Measurements from ENCODE around the gene CCDC87. TPM values are rescaled to one million over a fixed set of nuclear protein-coding genes. Genes with fewer than 3 reads are reported as not detected.
A peak's percentile ranks its signal among the peaks of the same experiment; 100 is the strongest.
"Not testable (repeated sequence)": the region's sequence is repeated elsewhere in the genome, so short reads cannot be mapped to it uniquely, and the experiment has no call there.

Gene CCDC87
- total and polyA plus RNA-seq, 2 donors (not counting 3 experiments of a cell fraction or from before 2014, with no cell fraction given): 0.06 to 0.22 TPM

- Histone ChIP-seq H3K27ac (ENCODE audit: insufficient read depth, low read depth, low read length) (peak within 1 kb of the TSS; percentile 62), H3K9ac (replicated peaks; ENCODE audit: extremely low read depth, insufficient read depth, low read length) (peak within 1 kb of the TSS; percentile 85), H2AFZ (ENCODE audit: low read depth, low read length) (peak within 1 kb of the TSS; percentile 93), H3K4me2 (ENCODE audit: insufficient read depth, low read length) (peak within 1 kb of the TSS; percentile 91), H4K20me1 (replicated peaks; ENCODE audit: control insufficient read depth, extremely low read depth, insufficient read depth, low read length) (no peaks in the 10 kb centered on the region), H3K79me2 (ENCODE audit: control insufficient read depth, insufficient read depth, low read length) (peaks cover 5% of the 10 kb centered on the region), H3K9me1 (replicated peaks; ENCODE audit: control insufficient read depth, extremely low read depth, insufficient read depth, low read length) (no peaks in the 10 kb centered on the region), H3K9me3 (replicated peaks; ENCODE audit: control insufficient read depth, insufficient read depth, low read length) (no peaks in the 10 kb centered on the region), H3K4me1 (ENCODE audit: control insufficient read depth, extremely low read depth, insufficient read depth, low read length) (peaks cover 33% of the 10 kb centered on the region), H3K4me3 (replicated peaks in 1 of 3; ENCODE audit: insufficient read depth in 1 of 3, low read depth in 1 of 3, low read length in 3 of 3) (peak within 1 kb of the TSS; percentile 70 to 81 (median 78)), H3K27me3 (ENCODE audit: control insufficient read depth in 2 of 2, insufficient read depth in 2 of 2, low read length in 2 of 2) (no peaks in the 10 kb centered on the region), H3K36me3 (ENCODE audit: control insufficient read depth in 2 of 2, extremely low read depth in 1 of 2, insufficient read depth in 2 of 2, low read length in 2 of 2) (peaks cover 0 to 6% of the 10 kb centered on the region in 2 experiments)
- peak; percentile 100 for FAIRE-seq
- ChIA-PET CTCF (interaction anchor here (0.7 to 2.2 kb wide), 6 partner anchors 9 to 132 kb away, joined by 3 to 25 read pairs (median 3); partner anchors contain the start of genes CTSF, MRPL11, RBM4 and RBM4B), POLR2A (interaction anchor here (0.6 to 1.9 kb wide), 7 partner anchors 14 to 145 kb away, joined by 3 to 9 read pairs (median 4); partner anchors contain the start of genes RBM14, RBM4 and RBM4B)
- BruUV-seq (replicated peaks): no TSS peak
- peak; percentile 99 for DNase-seq (ENCODE audit: low read depth, low spot score)
- intact Hi-C loops (cut with micrococcal nuclease): loop anchor here (1.0 to 2.0 kb wide), 2 partner anchors 65 to 70 kb away; partner anchors contain the start of genes DPP3 and RBM14
- dilution Hi-C loops (cut with MboI; ENCODE audit: extremely low pct_ligation_motif_present, low sequenced_read_pairs): no loop called here
- TF ChIP-seq POLR2AphosphoS5 (IDR thresholded peaks at IDR 0.05; ENCODE audit: insufficient read depth, low read depth, low read length) (peak; percentile 96), POLR2A (IDR thresholded peaks at IDR 0.05; ENCODE audit: low read depth, low read length) (peak; percentile 90), MAX (IDR thresholded peaks at IDR 0.05; ENCODE audit: insufficient read depth, insufficient read length) (peak; percentile 23), FOS (IDR thresholded peaks at IDR 0.05; ENCODE audit: borderline replicate concordance, insufficient read depth, low read length) (no peak), EZH2 (IDR thresholded peaks at IDR 0.05; ENCODE audit: borderline replicate concordance, low read depth, low read length, severe bottlenecking) (no peak)
These were observed 47.0 kb downstream of the CCDC87 start, which contains the start of gene ZDHHC24 for GRCh38 chr11:66545701-66546367. Gene ZDHHC24 (minus strand): TSS chr11:66546048. CDS start chr11:66546003, 45 bp downstream.

- BruUV-seq (replicated peaks): TSS peak; percentile 56
These were observed 47.9 kb downstream of the CCDC87 start for GRCh38 chr11:66544952-66545351.

More at GRCh38 chr11:66544952-66545351, 47.9 kb downstream of the CCDC87 start:
- H4K20me1 ChIP-seq (replicated peaks; ENCODE audit: control insufficient read depth, extremely low read depth, insufficient read depth, low read length); H3K36me3 ChIP-seq (ENCODE audit: control insufficient read depth in 2 of 2, extremely low read depth in 1 of 2, insufficient read depth in 2 of 2, low read length in 2 of 2); FAIRE-seq; DNase-seq (ENCODE audit: low read depth, low spot score); H3K9me3 ChIP-seq (replicated peaks; ENCODE audit: control insufficient read depth, insufficient read depth, low read length); H3K79me2 ChIP-seq (ENCODE audit: control insufficient read depth, insufficient read depth, low read length); H3K27me3 ChIP-seq (ENCODE audit: control insufficient read depth in 2 of 2, insufficient read depth in 2 of 2, low read length in 2 of 2); H3K9me1 ChIP-seq (replicated peaks; ENCODE audit: control insufficient read depth, extremely low read depth, insufficient read depth, low read length); H2AFZ ChIP-seq (ENCODE audit: low read depth, low read length); dilution Hi-C loops (cut with MboI; ENCODE audit: extremely low pct_ligation_motif_present, low sequenced_read_pairs): not testable (repeated sequence)
- ChIA-PET CTCF (interaction anchor here (1.3 to 2.2 kb wide), 2 partner anchors 107 to 133 kb away, joined by 3 to 25 read pairs; partner anchors contain the start of genes MRPL11 and RBM4B), POLR2A (interaction anchor here (1.4 to 1.9 kb wide), 2 partner anchors 72 to 132 kb away, joined by 5 to 9 read pairs; partner anchors contain the start of genes RBM14 and RBM4B)
- Histone ChIP-seq H3K4me3 (replicated peaks in 1 of 3; ENCODE audit: insufficient read depth in 1 of 3, low read depth in 1 of 3, low read length in 3 of 3) (peak overlapping the region; percentile 70 to 81 (median 78)), H3K4me1 (ENCODE audit: control insufficient read depth, extremely low read depth, insufficient read depth, low read length) (peaks cover 33% of the 10 kb centered on the region), H3K9ac (replicated peaks; ENCODE audit: extremely low read depth, insufficient read depth, low read length) (peak overlapping the region; percentile 85), H3K27ac (ENCODE audit: insufficient read depth, low read depth, low read length) (peak overlapping the region; percentile 62), H3K4me2 (ENCODE audit: insufficient read depth, low read length) (peak overlapping the region; percentile 91)
- intact Hi-C loops (cut with micrococcal nuclease): loop anchor here (1.0 kb wide), 1 partner anchor 94 kb away; no protein-coding TSS in a partner anchor
